GM12865 (cell line): ENCODE results near the gene GABBR2.

Experiments
- DNase-seq: peaks from one replicate; pipeline ENCODE4 v3.0.0; 2010; ENCODE audit warnings: low read depth
- H3K4me3 ChIP-seq: 2 replicates; pipeline ENCODE4 v1.5.1; 2011; ENCODE audit warnings: mild to moderate bottlenecking, low read depth, low read length, control low read depth
- CTCF ChIP-seq: IDR thresholded peaks from 2 replicates; pipeline ENCODE4 v1.5.1; 2011; ENCODE audit warnings: low read length, control low read depth, low read depth, inconsistent platforms; ENCODE audit not compliant: insufficient read depth; ENCODE audit errors: missing control alignments

The GABBR2 gene

GRCh38 chr9:98240475-98240874 lies 468.3 kb downstream of the GABBR2 start:
- DNase-seq, result no peak
- H3K4me3 ChIP-seq, result no peak overlapping the region
- TF ChIP-seq CTCF, result no peak
